NAMALWA (cell line): ENCODE measurements around the gene INTS7.
"Not testable (repeated sequence)": the region's sequence is repeated elsewhere in the genome, so short reads cannot be mapped to it uniquely, and the experiment has no call there.

Experiments used
- DNase-seq: peaks from one replicate; pipeline ENCODE4 v3.0.0-alpha.2; 2015; ENCODE audit warnings: low spot score

The INTS7 gene

DNA sequence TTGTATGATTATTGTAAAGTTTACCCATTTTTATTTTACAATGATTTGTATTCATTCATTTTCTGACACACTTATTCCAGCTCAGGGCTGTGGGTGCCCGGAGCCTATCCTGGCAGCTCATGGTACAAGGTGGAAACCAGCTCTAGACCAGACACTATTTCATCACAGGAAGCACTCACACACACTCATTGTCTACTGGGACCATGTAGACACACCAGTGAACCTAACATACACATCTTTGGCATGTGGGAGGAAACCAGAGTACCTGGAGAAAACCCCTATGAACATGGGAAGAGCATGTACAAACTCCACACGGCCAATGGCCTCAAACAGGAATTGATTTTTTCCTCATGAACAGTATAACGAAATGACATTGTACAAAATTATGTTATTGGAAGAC lies 2.5 kb upstream of the INTS7 start:
- DNase-seq, result no peak

DNA sequence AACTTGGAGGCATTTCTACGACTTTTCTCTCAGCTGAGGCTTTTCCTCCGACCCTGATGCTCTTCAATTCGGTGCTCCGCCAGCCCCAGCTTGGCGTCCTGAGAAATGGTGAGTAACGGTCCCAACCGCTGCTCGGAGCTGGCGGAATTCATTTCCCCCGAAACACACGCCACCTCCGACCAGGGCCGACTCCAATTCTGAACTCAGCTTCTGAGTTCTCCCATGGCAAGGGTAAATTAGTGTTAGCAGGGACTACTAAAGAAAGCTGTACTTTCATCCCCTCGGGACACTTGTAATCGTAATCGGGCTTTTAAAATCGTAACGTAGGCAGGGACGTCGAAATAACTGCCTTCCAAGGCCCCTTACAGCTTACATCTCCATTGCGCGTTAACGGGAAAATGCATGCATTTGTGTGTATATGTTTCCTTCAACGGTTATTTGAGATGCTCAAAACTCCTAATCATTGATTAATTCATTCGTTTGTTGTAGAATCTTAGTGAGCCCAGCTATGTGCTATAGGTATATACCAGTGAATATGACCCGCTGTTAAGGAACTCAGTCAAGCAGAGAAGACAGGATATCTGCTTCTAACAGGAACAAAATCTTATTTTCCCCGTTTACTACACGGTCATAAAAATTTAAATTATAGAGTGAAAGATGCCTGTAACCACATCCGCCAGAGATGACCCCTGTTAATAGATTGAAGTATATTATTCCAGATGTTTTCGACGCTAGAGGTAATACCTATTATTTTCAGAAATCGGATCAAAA lies 663 bp upstream of the INTS7 start:
- DNase-seq, result no peak

DNA sequence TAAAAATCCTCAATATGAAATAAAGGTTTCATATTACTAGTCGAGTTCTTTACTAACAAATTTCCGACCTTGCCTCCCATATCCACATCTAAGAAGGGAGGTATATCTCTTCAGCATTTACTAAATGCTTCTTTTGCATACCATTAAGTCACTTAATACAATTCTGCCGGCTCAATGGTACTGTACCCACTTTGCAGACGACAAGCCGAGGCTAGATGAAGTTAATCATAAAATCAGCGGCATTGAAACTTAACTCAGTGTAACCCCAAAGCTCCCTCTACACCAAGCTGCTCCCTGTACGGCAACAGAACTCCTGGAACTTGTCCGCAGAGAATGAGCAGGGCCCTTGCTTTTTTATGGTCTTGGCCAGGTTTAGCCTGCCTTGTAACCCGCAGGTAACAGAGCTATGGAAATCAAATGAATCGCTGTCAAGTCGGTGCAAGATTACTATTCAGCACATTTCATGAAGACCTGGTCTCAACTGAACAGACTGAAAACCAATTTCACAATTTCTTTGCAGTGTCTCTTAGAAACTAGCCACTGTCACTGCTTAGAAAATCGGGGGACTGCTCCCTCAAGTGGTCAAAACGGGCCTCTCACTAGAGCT lies 738 bp downstream of the INTS7 start:
- no peak for DNase-seq

GRCh38 chr1:212030936-212031528 lies 4.3 kb downstream of the INTS7 start:
- no peak for DNase-seq

DNA sequence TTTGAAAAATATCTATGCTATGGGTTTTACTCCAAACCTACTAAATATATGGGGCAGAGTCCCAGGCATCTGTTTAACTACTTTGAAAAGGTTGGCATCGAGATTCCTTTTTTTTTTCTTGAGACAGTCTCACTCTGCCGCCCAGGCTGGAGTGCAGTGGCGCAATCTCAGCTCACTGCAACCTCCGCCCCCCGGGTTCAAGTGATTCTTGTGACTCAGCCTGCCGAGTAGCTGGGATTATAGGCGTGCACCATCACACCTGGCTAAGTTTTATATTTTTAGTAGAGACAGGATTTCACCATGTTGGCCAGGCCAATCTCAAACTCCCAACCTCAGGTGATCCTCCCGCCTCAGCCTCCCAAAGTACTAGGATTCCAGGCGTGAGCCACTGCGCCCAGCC lies 7.6 kb downstream of the INTS7 start:
- not testable (repeated sequence) for DNase-seq

DNA sequence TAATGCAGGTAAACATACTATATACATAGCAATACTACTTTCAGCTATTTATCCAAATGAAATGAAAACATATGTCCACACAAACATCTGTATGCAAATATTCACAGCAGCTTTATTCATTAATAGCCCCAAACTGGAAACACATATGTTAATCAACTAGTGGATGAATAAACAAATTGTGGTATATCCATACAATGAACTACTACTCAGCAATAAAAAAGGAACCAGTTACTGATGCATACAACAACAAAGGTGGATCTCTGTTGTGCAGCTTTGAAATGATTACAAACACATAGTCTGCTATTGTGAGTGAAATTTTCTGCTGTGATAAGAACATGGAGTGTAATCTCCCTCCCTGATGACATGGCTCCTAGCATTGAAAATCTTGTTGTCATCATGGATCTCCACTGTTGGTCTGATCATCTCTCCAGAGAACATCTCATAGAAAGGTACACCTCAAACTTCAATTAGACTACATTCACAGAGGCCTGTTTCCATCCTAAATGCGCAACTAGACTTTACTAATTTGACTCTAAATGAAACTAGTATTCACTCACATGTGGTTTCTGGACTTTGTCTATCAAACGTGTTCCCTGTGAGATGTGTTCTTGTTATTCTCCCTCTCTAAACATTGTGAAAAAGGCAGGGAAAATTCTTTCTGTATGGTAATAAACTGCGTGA lies 10.7 kb downstream of the INTS7 start:
- DNase-seq, result no peak

- not testable (repeated sequence) for DNase-seq
These were observed 12.4 kb downstream of the INTS7 start for GRCh38 chr1:212022908-212023307.

GRCh38 chr1:212021563-212021962 lies 13.8 kb downstream of the INTS7 start:
- no peak for DNase-seq

DNA sequence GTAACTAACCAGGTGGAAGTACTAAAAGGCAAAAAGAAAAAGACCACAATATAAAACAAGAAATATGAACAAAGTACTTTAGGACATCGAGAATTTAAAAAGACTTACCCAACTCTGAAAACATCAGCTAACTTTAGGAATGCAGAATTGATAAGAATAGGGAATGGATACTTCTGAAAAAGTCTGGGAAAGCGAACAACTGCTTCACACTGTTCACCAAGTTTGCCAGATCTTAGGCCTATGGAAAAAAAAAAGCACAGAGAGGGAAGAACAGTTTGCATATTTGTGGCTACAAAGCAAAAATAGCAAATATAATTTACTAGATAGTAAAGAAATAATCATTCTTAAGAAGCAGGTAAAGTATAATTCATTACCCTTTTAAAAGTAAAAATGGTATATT lies 14.4 kb downstream of the INTS7 start:
- no peak for DNase-seq

- DNase-seq, result no peak
These were observed 21.7 kb downstream of the INTS7 start for GRCh38 chr1:212013672-212014071.

DNA sequence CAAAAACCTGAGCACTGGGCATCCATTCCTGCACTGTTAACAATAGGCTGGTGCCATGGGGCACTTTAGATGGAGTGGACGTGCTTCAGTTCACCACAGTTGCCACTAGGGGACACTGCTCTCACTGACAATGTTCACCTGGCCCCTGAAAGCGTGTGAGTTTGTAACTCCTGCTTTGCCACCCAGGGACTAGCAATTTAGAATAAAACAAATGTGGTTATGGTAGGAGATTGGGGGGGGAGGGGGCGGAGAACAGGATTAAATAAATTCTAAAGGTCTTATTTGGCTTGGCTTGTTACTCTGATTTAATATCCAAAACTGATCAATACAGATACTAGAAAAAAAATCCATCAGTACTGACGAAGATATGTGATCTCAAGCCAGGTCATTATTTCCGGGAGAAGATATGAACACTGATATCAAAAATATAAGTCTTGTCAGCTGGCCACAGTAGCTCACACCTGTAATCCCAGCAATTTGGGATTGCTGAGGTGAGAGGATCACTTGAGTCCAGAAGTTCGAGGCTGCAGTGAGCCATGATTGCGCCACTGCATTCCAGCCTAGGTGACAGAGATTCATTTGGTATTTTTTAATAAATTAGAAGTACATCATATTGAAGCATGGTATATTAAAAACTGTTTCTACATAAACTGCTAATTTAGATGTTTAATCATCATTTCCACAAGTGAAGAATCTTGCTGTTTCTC lies 23.2 kb downstream of the INTS7 start:
- DNase-seq, result peak; percentile 76

- DNase-seq, result no peak
These were observed 25.4 kb downstream of the INTS7 start for GRCh38 chr1:212010004-212010403.

- DNase-seq, result no peak
These were observed 25.8 kb downstream of the INTS7 start for GRCh38 chr1:212009561-212009960.

GRCh38 chr1:212007886-212008285 lies 27.5 kb downstream of the INTS7 start:
- DNase-seq, result no peak

DNA sequence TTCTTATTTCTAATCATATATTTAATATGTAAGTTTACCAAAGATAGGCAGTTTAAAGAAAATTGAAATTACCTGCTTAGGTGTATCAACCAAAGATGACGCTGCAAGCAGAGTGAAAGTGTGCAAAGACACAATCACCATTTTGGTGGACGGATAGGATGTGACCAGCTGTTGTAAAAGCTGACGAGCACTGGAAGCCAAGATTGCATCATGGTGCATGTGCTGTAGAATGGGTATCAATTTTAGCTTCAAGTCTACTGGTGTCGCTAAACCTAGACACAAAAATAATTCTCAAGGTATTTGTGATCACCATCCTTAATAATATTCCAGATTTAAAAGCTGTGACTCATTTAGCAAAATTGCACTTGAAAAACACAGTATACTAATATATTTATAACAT lies 28.2 kb downstream of the INTS7 start:
- no peak for DNase-seq

- DNase-seq, result no peak
These were observed 30.3 kb downstream of the INTS7 start for GRCh38 chr1:212004895-212005608.

GRCh38 chr1:212002536-212002935 lies 32.8 kb downstream of the INTS7 start:
- no peak for DNase-seq

DNA sequence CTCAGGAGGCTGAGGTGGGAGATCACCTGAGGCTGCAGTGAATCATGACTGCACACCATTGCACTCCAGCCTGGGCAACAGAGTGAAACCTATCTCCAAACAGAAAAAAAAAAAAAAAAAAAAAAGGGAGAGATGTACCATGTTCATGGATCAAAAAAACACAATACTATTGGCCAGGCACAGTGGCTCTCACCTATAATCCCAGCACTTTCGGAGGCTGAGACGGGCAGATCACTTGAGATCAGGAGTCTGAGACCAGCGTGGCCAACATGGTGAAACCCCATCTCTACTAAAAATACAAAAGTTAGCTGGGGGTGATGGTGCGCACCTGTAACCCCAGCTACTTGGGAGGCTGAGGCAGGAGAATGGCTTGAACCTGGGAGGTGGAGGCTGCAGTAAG lies 37.9 kb downstream of the INTS7 start:
- not testable (repeated sequence) for DNase-seq

GRCh38 chr1:211991695-211992094 lies 43.7 kb downstream of the INTS7 start:
- DNase-seq, result no peak

DNA sequence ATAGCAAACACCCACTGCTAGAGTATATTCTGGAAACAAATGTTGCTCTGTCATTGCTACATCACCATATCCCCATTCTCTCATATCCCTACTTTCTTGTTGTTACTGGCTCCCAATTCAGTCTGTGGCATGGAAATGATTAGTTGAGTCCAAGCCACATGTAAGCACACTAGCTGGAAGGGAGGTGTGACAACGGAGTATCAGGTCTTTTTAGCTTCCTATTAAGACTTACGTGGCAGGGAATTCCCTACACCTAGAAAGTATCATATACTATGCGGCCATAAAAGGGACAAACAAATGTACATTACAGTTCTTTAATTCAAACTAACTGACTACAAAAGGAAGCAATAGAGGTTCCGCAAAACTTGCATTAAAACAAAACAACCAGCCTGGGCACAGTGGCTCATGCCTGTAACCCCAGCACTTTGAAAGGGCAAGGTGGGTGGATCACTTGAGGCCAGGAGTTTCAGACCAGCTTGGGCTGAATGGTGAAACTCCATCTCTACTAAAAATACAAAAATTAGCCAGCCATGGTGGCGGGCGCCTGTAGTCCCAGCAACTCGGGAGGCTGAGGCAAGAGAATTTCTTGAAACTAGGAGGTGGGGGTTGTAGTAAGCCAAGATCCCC lies 48.6 kb downstream of the INTS7 start:
- DNase-seq, result no peak
